SK-N-SH (cell line): ENCODE measurements around the gene OLFM1. TPM values are rescaled to one million over a fixed set of nuclear protein-coding genes. Genes with fewer than 3 reads are reported as not detected.

Experiments
- CTCF ChIA-PET: fragments of 300-600, 350-600 bp; formaldehyde crosslinking; extraction: SDS; loops from one replicate; lab custom pipeline; 2021; lab: Yijun Ruan, JAX
- POLR2A ChIA-PET: fragments of 350-600 bp; sonication (Branson Sonifier 250); formaldehyde crosslinking; extraction: SDS; loops from one replicate; lab custom pipeline; 2020; ENCODE audit warnings: antibody characterized with exemption, inconsistent platforms; lab: Yijun Ruan, JAX
- DNase-seq: peaks from one replicate; pipeline ENCODE4 v3.0.0; 2012
- H2AFZ ChIP-seq: fragments of 200-600 bp; sonication (generic); 2 replicates; pipeline ENCODE4 v1.8.1; 2016; ENCODE audit warnings: antibody characterized with exemption, mild to moderate bottlenecking, low read depth
- H3F3A ChIP-seq: fragments of 200-600 bp; sonication (generic); replicated peaks from 2 replicates; pipeline ENCODE3; 2016; ENCODE audit warnings: antibody characterized with exemption, mild to moderate bottlenecking; ENCODE audit not compliant: insufficient read depth
- H3K27ac ChIP-seq, 2 experiments: fragments of 200-500 bp in 1 of 2; fragments of 200-600 bp in 1 of 2; sonication (Bioruptor generic) in 1 of 2; sonication (generic), shearing (Covaris generic) in 1 of 2; 2 replicates each; pipeline versions ENCODE4 v1.5.1 to v1.6.1; 2014 to 2016; ENCODE audit warnings: low read depth in 2 of 2, inconsistent platforms in 1 of 2, low read length in 1 of 2, mild to moderate bottlenecking in 1 of 2, mixed read lengths in 1 of 2
- H3K27me3 ChIP-seq: fragments of 200-600 bp; sonication (generic), shearing (Covaris generic); 2 replicates; pipeline ENCODE4 v1.6.1; 2016; ENCODE audit warnings: mixed run types; ENCODE audit not compliant: insufficient read depth
- H3K36me3 ChIP-seq, 2 experiments: fragments of 200-500 bp in 1 of 2; fragments of 200-600 bp in 1 of 2; sonication (Bioruptor generic) in 1 of 2; sonication (generic) in 1 of 2; replicated peaks in 1 of 2; 2 replicates each; pipeline versions ENCODE3 to v1.5.1; 2014 to 2016; ENCODE audit warnings: low read length in 1 of 2, mild to moderate bottlenecking in 1 of 2; ENCODE audit not compliant: insufficient read depth in 2 of 2, control insufficient read depth in 1 of 2
- H3K4me1 ChIP-seq, 2 experiments: fragments of 200-500 bp in 1 of 2; fragments of 200-600 bp in 1 of 2; sonication (Bioruptor generic) in 1 of 2; sonication (generic), shearing (Covaris generic) in 1 of 2; 2 replicates each; pipeline versions ENCODE4 v1.5.1 to v1.6.1; 2014 to 2016; ENCODE audit warnings: low read depth in 1 of 2, low read length in 1 of 2, mixed run types in 1 of 2; ENCODE audit not compliant: insufficient read depth in 2 of 2, control insufficient read depth in 1 of 2
- H3K4me2 ChIP-seq: fragments of 200-600 bp; sonication (generic), shearing (Covaris generic); 2 replicates; pipeline ENCODE4 v1.6.1; 2017; ENCODE audit warnings: mixed run types
- H3K4me3 ChIP-seq, 2 experiments: fragments of 200-500 bp in 1 of 2; fragments of 200-600 bp in 1 of 2; sonication (Bioruptor generic) in 1 of 2; sonication (generic), shearing (Covaris generic) in 1 of 2; 2 replicates each; pipeline versions ENCODE4 v1.5.1 to v1.8.1; 2014 to 2016; ENCODE audit warnings: low read depth in 2 of 2, inconsistent platforms in 1 of 2, low read length in 1 of 2, mild to moderate bottlenecking in 1 of 2, mixed read lengths in 1 of 2, moderate library complexity in 1 of 2
- H3K79me2 ChIP-seq: fragments of 200-600 bp; sonication (generic); 2 replicates; pipeline ENCODE4 v1.8.1; 2017; ENCODE audit warnings: mild to moderate bottlenecking; ENCODE audit not compliant: insufficient read depth
- H3K9ac ChIP-seq: fragments of 200-600 bp; sonication (generic); 2 replicates; pipeline ENCODE4 v1.6.1; 2017; ENCODE audit warnings: mixed run types
- H3K9me2 ChIP-seq: fragments of 200-600 bp; sonication (generic); 2 replicates; pipeline ENCODE4 v1.6.1; 2017; ENCODE audit warnings: mixed run types
- H3K9me3 ChIP-seq: fragments of 200-600 bp; sonication (generic); 2 replicates; pipeline ENCODE4 v1.6.1; 2017; ENCODE audit warnings: mixed run types, mild to moderate bottlenecking, moderate library complexity
- H4K20me1 ChIP-seq: fragments of 200-600 bp; sonication (generic); 2 replicates; pipeline ENCODE4 v1.6.1; 2017; ENCODE audit warnings: mild to moderate bottlenecking, mixed run types; ENCODE audit not compliant: insufficient read depth
- ELF1 ChIP-seq: IDR thresholded peaks from 2 replicates; pipeline ENCODE4 v1.4.0; 2012
- FOXM1 ChIP-seq: IDR thresholded peaks from 2 replicates; pipeline ENCODE4 v1.4.0; 2012; ENCODE audit warnings: low read depth, mild to moderate bottlenecking
- GABPA ChIP-seq: IDR thresholded peaks from 2 replicates; pipeline ENCODE4 v1.4.0; 2012; ENCODE audit warnings: low read depth, mild to moderate bottlenecking
- GATA2 ChIP-seq: sonication (generic); formaldehyde crosslinking; IDR thresholded peaks from 2 replicates; pipeline ENCODE4 v1.5.0; 2020; ENCODE audit warnings: mild to moderate bottlenecking, missing genetic modification reagents
- IRF3 ChIP-seq: fragments of 150-350 bp; IDR thresholded peaks from 2 replicates; pipeline ENCODE4 v1.6.1; 2016; ENCODE audit warnings: mild to moderate bottlenecking, low read depth, low read length
- MEF2A ChIP-seq: IDR thresholded peaks from 2 replicates; pipeline ENCODE4 v1.4.0; 2012; ENCODE audit warnings: low read depth, borderline replicate concordance
- NRF1 ChIP-seq: IDR thresholded peaks from 2 replicates; pipeline ENCODE4 v1.6.1; 2012; ENCODE audit warnings: low read depth, mild to moderate bottlenecking, low read length
- POLR2AphosphoS5 ChIP-seq: IDR thresholded peaks from 2 replicates; pipeline ENCODE4 v1.6.1; 2012; ENCODE audit warnings: low read depth, low read length
- RAD21 ChIP-seq: IDR thresholded peaks from 2 replicates; pipeline ENCODE4 v1.6.1; 2012; ENCODE audit warnings: mild to moderate bottlenecking, low read length
- RFX5 ChIP-seq: IDR thresholded peaks from 2 replicates; pipeline ENCODE4 v1.6.1; 2012; ENCODE audit warnings: mild to moderate bottlenecking, improper control_type of control experiment, low read length
- SIN3A ChIP-seq: IDR thresholded peaks from 2 replicates; pipeline ENCODE4 v1.6.1; 2012; ENCODE audit warnings: low read depth, mild to moderate bottlenecking, low read length, moderate library complexity, borderline replicate concordance
- TCF12 ChIP-seq: IDR thresholded peaks from 2 replicates; pipeline ENCODE4 v1.4.0; 2012
- TEAD4 ChIP-seq: IDR thresholded peaks from 2 replicates; pipeline ENCODE4 v1.4.0; 2012; ENCODE audit warnings: mild to moderate bottlenecking, borderline replicate concordance; ENCODE audit not compliant: insufficient read depth
- USF1 ChIP-seq: IDR thresholded peaks from 2 replicates; pipeline ENCODE4 v1.4.0; 2012; ENCODE audit warnings: low read depth, borderline replicate concordance
- USF2 ChIP-seq: fragments of 150-350 bp; IDR thresholded peaks from 2 replicates; pipeline ENCODE4 v1.6.1; 2017; ENCODE audit warnings: antibody characterized with exemption, low read length, low read depth, borderline replicate concordance
- YY1 ChIP-seq: IDR thresholded peaks from 2 replicates; pipeline ENCODE4 v1.4.0; 2012; ENCODE audit warnings: low read depth, mild to moderate bottlenecking
- WGBS: methylation state at CpG from one replicate; pipeline ENCODE4 v1.1.6; 2017; ENCODE audit warnings: low lambda C conversion rate; 5-methylcytosine and 5-hydroxymethylcytosine counted together
- polyA plus RNA-seq, 3 experiments: library from polyadenylated mRNA; depleted of rRNA; stranded (reverse); fragments of >200 nt; gene quantifications; 2 replicates each; pipeline ENCODE4 v1.2.3, GENCODE V29; 2012

OLFM1 gene
- polyA plus RNA-seq, 1 of the 3 experiments (the other 2 are of a cell fraction) = 15.9 TPM

GRCh38 chr9:135165003-135165711, 77.7 kb downstream of the OLFM1 start (continued):
- no peak for TF ChIP-seq RFX5
- TF ChIP-seq IRF3 = no peak
- no peak for TF ChIP-seq GABPA
- no peak for TF ChIP-seq GATA2 (CRISPR knock-in tag)
- TF ChIP-seq POLR2AphosphoS5 = no peak

- Histone ChIP-seq H3F3A (no peaks in the 10 kb centered on the region), H3K9me2 (no peaks in the 10 kb centered on the region), H3K4me2 (no peak overlapping the region), H3K4me1 (peaks cover 0 to 18% of the 10 kb centered on the region in 2 experiments; a peak in 1 of 4 replicates), H3K9ac (no peak overlapping the region), H3K4me3 (no peak overlapping the region), H4K20me1 (no peaks in the 10 kb centered on the region)
- POLR2A ChIA-PET = no interaction called here
- no peak for TF ChIP-seq SIN3A
- TF ChIP-seq, all 33 proteins: peak for 0
- no peak overlapping the region for H3K27ac ChIP-seq
- H2AFZ ChIP-seq = no peak overlapping the region
- H3K79me2 ChIP-seq = no peaks in the 10 kb centered on the region
- CTCF ChIA-PET = interaction anchor here (1.5 to 2.0 kb wide), 2 partner anchors 12 to 79 kb away, joined by 3 to 7 read pairs; partner anchors contain the start of gene OLFM1
- WGBS = 71% methylated on average over 24 of the region's 25 CpGs
- no peaks in the 10 kb centered on the region for H3K36me3 ChIP-seq
- no peak for DNase-seq
- no peaks in the 10 kb centered on the region for H3K9me3 ChIP-seq
- H3K27me3 ChIP-seq = no peaks in the 10 kb centered on the region
Observed at GRCh38 chr9:135165756-135166519, 78.5 kb downstream of the OLFM1 start.

GRCh38 chr9:135166565-135166964, 79.1 kb downstream of the OLFM1 start:
- Histone ChIP-seq H3K4me1 (peaks cover 0 to 18% of the 10 kb centered on the region in 2 experiments; a peak in 1 of 4 replicates), H3K79me2 (no peaks in the 10 kb centered on the region), H3K4me2 (no peak overlapping the region), H3K9me2 (no peaks in the 10 kb centered on the region), H3K4me3 (no peak overlapping the region), H3K9ac (no peak overlapping the region), H3K9me3 (no peaks in the 10 kb centered on the region), H4K20me1 (no peaks in the 10 kb centered on the region), H3K36me3 (no peaks in the 10 kb centered on the region), H3K27me3 (no peaks in the 10 kb centered on the region), H3K27ac (no peak overlapping the region), H3F3A (no peaks in the 10 kb centered on the region), H2AFZ (no peak overlapping the region)
- CTCF ChIA-PET = interaction anchor here (2.0 kb wide), 1 partner anchor 80 kb away, joined by 7 read pairs; the partner anchor contains the start of gene OLFM1
- POLR2A ChIA-PET = no interaction called here
- WGBS = 50% methylated on average over 10 of the region's 14 CpGs
- TF ChIP-seq ELF1 = no peak
- TF ChIP-seq SIN3A = no peak
- TF ChIP-seq USF2 = no peak
- TF ChIP-seq USF1 = no peak
- no peak for TF ChIP-seq NRF1
- TF ChIP-seq RAD21 = no peak
- no peak for TF ChIP-seq FOXM1
- no peak for TF ChIP-seq MEF2A
- TF ChIP-seq YY1 = no peak
- no peak for TF ChIP-seq TEAD4
- TF ChIP-seq TCF12 = no peak
- DNase-seq = no peak
